Omental fat pad (tissue), 4 donors: Measurements from ENCODE around the gene AMBRA1. TPM values are rescaled to one million over a fixed set of nuclear protein-coding genes. Genes with fewer than 3 reads are reported as not detected.
"Not testable (repeated sequence)": the region's sequence is repeated elsewhere in the genome, so short reads cannot be mapped to it uniquely, and the experiment has no call there.

ENCODE experiments used
- ATAC-seq: fragments of 150-250 bp; one replicate; pipeline ENCODE4 v1.9.1; 2016; ENCODE audit warnings: mild to moderate bottlenecking, moderate library complexity; ENCODE audit not compliant: low FRiP score
- DNase-seq: peaks from one replicate; pipeline ENCODE4 v3.0.0-alpha.2; 2019; ENCODE audit warnings: low spot score
- total RNA-seq, 4 donors: library from RNA; depleted of rRNA; stranded (reverse); fragments of >200 nt; gene quantifications; one replicate each; pipeline ENCODE4 v1.1.0, GENCODE V29; 2016
- TF ChIP-seq, protein P1 (sequence below), 3 donors: fragments of 450-650 bp; IDR thresholded peaks; one replicate each; pipeline ENCODE4 v1.5.1; 2016 to 2017; ENCODE audit warnings: antibody characterized with exemption in 3 of 3, mild to moderate bottlenecking in 3 of 3, moderate library complexity in 2 of 3

The AMBRA1 gene
- total RNA-seq, 4 donors from 2014 or later: 19.2 to 41.0 (median 23.5) TPM

DNA sequence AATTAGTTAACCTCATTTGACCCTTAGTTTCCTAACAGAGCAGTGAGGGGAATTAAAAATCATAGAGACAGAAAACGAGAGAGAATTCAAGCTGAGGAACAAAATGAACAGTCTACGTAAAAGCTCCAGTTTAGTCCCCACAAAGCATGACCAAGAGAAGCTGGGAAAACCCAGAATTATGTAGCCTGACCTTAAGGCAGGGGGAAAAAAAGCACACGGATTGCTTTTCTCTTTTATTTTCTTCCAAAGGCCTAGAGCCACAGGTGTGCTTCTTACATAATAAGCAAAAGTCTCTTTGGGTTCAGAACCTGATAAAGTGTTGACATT, 514 bp upstream of the AMBRA1 start:
- DNase-seq (no peak), ATAC-seq (no peak)
- TF ChIP-seq, protein P1, sequence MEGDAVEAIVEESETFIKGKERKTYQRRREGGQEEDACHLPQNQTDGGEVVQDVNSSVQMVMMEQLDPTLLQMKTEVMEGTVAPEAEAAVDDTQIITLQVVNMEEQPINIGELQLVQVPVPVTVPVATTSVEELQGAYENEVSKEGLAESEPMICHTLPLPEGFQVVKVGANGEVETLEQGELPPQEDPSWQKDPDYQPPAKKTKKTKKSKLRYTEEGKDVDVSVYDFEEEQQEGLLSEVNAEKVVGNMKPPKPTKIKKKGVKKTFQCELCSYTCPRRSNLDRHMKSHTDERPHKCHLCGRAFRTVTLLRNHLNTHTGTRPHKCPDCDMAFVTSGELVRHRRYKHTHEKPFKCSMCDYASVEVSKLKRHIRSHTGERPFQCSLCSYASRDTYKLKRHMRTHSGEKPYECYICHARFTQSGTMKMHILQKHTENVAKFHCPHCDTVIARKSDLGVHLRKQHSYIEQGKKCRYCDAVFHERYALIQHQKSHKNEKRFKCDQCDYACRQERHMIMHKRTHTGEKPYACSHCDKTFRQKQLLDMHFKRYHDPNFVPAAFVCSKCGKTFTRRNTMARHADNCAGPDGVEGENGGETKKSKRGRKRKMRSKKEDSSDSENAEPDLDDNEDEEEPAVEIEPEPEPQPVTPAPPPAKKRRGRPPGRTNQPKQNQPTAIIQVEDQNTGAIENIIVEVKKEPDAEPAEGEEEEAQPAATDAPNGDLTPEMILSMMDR (IDR thresholded peaks at IDR 0.05): no peak

DNA sequence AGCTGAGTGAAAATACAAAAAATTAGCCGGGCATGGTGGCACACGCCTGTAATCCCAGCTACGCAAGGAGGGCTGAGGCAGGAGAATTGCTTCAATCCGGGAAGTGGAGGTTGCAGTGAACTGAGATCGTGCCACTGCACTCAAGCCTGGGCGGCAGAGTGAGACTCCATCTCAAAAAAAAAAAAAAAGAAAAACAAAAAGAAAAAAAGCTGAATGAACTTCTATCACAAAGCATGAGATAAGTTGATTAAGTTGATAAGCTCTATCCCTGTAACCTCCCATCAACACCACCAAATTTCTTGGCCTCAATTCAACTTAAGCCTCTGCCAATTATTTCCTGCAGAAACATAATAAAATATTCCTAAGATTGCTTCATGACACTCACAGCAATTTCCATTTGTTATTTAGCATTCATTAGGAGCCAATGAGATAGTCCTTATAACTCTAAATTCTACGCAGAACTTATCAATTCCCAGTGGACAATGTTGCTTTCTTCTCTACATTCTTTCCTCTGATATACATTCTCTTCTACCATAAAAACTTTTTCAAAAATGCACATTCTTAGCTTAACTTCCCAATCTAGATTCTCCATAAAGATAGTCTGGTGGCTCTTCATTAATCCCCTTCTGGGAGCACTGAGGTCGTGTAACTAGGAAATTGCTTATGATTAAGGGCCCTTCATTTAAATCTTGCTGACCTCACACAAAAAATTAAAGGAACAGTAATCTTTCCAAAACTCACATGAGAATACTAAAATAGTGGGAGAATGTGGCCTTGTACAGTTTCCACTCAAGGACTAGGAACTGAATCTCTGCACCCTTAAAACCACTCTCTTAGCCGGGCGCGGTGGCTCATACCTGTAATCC, 2.9 kb downstream of the AMBRA1 start:
- ATAC-seq (no peak), DNase-seq (no peak)
- TF ChIP-seq, protein P1 (IDR thresholded peaks at IDR 0.05): no peak

DNA sequence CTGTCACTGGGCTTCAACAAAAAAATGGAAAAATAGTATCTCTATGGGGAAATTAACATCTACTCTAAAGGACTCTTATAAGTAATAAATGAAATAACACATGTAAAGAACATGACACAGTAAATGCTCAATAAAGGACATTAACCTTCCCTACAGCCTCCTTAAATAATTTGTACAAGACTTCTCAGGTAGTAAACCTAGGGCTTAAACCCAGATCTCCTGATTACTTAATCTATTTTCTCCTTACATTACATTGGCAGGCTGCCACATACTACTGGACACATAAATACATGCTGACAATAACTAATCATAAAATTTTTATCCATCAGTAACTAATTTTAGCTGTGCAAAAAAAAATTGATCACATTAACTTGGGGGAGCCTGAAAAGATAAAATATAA, 4.9 kb downstream of the AMBRA1 start:
- ATAC-seq: no peak
- TF ChIP-seq, protein P1 (IDR thresholded peaks at IDR 0.05): no peak
- DNase-seq: no peak

DNA sequence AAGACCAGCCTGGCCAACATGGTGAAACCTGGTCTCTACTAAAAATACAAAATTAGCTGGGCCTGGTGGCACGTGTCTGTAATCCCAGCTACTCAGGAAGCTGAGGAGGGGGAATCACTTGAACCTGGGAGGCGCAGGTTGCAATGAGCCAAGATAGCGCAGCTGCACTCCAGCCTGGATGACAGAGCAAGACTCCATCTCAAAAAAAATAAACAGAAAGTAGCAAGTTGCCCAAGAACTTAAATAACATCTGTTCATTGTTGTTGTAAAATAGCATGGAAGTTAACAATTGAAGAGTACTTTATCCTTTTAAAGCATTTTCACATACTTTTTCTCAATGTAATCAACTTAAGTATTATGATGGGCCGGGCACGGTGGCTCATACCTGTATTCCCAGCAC, 5.7 kb downstream of the AMBRA1 start:
- DNase-seq (no peak), ATAC-seq (no peak)
- TF ChIP-seq, protein P1 (IDR thresholded peaks at IDR 0.05): no peak

DNA sequence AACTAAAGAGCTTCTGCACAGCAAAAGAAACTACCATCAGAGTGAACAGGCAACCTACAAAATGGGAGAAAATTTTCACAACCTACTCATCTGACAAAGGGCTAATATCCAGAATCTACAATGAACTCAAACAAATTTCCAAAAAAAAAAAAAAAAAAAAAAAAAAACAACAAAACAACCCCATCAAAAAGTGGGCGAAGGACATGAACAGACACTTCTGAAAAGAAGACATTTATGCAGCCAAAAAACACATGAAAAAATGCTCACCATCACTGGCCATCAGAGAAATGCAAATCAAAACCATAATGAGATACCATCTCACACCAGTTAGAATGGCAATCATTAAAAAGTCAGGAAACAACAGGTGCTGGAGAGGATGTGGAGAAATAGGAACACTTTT, 10.3 kb downstream of the AMBRA1 start:
- DNase-seq, ATAC-seq: not testable (repeated sequence)

DNA sequence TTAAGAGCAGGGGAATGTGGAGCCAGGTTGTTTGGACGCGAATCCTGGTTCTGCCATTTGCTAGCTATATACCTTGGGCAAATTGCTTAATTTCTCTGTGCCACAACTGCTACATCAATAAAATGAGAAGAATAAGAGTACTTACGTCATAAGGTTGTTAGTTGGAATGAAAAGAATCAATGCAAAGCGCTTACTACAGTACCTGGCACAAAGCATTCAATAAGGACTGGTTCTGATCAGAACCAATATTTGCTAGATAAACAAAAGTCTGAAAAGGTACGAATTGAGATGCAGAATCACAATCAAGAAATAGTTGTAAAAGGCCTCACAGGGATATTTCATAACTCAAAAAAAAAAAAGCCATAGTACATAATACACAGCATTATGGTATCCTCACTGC, 11.2 kb downstream of the AMBRA1 start:
- TF ChIP-seq, protein P1 (IDR thresholded peaks at IDR 0.05): no peak
- DNase-seq (no peak), ATAC-seq (no peak)

DNA sequence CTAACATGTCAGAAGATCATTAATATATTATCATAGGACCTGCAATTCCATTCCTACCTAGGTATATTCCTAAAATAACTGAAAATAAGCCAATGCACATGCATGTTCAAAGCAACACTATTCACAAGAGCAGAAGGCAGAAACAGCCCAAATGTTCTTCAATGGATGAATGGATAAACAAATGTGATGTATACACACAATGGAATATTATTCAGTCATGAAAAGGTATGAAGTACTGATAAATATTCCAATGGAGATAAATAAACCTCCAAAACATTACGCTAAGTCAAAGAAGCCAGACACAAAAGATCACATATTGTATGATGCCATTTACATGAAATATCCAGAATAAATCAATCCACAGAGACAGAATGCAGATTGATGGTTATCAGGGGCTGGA, 16.8 kb downstream of the AMBRA1 start:
- DNase-seq: no peak
- no peak for ATAC-seq
- TF ChIP-seq, protein P1 (IDR thresholded peaks at IDR 0.05): no peak
